ENCODE measurements around the gene CHEK1.

Gene CHEK1

DNA sequence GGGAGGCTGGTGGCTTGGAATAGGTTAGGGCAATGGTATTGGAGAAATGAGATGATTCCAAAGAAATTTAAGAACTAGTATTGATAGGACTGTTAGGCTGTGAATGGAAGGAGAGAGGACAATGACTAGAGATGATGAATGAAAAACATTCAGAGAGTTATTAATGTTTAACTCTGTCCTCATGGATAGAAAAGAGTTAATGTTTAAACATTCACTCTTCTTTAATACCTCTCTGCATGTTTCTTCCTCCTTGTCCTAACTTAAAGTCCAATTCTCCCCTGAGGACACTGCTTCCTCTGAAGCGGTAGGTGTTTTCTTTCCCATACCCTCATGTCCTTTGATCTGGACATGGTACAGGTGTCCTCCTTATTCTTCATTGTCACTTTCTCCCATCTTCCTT lies 13.4 kb downstream of the CHEK1 start:
- Histone ChIP-seq H4K20me1 (ENCODE audit: insufficient read depth) (no peaks in the 10 kb centered on the region), H3K79me2 (ENCODE audit: insufficient read depth, low read depth) (no peaks in the 10 kb centered on the region; the same call in 1 of the 2 replicates), H3K9ac (no peak overlapping the region), H3K4me3 (IDR thresholded peaks at IDR 0.05; ENCODE audit: insufficient read depth, low read depth, low read length) (no peak overlapping the region), H3K4me2 (no peak overlapping the region), H3K36me3 (ENCODE audit: insufficient read depth) (peaks cover 7% of the 10 kb centered on the region; the same call in 1 of the 2 replicates), H3K27ac (no peak overlapping the region), H3K27me3 (ENCODE audit: insufficient read depth, low read depth) (no peaks in the 10 kb centered on the region), H3K4me1 (ENCODE audit: low read depth, poor library complexity, severe bottlenecking) (no peaks in the 10 kb centered on the region), H2AFZ (ENCODE audit: low read depth) (no peak overlapping the region)
- TF ChIP-seq, protein P1, sequence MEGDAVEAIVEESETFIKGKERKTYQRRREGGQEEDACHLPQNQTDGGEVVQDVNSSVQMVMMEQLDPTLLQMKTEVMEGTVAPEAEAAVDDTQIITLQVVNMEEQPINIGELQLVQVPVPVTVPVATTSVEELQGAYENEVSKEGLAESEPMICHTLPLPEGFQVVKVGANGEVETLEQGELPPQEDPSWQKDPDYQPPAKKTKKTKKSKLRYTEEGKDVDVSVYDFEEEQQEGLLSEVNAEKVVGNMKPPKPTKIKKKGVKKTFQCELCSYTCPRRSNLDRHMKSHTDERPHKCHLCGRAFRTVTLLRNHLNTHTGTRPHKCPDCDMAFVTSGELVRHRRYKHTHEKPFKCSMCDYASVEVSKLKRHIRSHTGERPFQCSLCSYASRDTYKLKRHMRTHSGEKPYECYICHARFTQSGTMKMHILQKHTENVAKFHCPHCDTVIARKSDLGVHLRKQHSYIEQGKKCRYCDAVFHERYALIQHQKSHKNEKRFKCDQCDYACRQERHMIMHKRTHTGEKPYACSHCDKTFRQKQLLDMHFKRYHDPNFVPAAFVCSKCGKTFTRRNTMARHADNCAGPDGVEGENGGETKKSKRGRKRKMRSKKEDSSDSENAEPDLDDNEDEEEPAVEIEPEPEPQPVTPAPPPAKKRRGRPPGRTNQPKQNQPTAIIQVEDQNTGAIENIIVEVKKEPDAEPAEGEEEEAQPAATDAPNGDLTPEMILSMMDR (conservative IDR thresholded peaks at IDR 0.05; ENCODE audit: low read depth, low read length): no peak

DNA sequence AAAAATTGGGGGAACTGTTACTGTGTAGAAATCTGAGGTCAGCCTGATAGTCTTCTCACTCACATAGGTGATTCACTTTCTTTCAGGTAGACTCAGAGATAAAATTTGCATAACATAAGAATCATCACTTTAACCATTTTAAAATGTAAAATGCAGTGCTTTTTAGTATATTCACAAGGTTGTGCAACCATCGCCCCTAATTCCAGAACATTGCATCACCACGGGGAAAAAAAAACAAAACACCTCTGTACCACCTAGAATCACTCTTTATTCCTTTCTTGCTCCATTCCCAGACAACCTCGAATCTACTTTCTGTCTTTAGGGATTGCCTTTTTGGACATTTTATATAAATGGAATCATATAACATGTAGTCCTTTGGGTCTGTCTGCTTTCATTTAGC lies 20.9 kb downstream of the CHEK1 start:
- peaks cover 8% of the 10 kb centered on the region; the same call in 1 of the 2 replicates for H3K79me2 ChIP-seq (ENCODE audit: insufficient read depth, low read depth)
- no peak overlapping the region for H3K4me2 ChIP-seq
- no peaks in the 10 kb centered on the region for H3K4me1 ChIP-seq (ENCODE audit: low read depth, poor library complexity, severe bottlenecking)
- TF ChIP-seq, protein P1 (conservative IDR thresholded peaks at IDR 0.05; ENCODE audit: low read depth, low read length): no peak
- H3K4me3 ChIP-seq (IDR thresholded peaks at IDR 0.05; ENCODE audit: insufficient read depth, low read depth, low read length): no peak overlapping the region
- peaks cover 7% of the 10 kb centered on the region; the same call in 1 of the 2 replicates for H3K36me3 ChIP-seq (ENCODE audit: insufficient read depth)
- H2AFZ ChIP-seq (ENCODE audit: low read depth): no peak overlapping the region
- H3K9ac ChIP-seq: no peak overlapping the region
- no peak overlapping the region for H3K27ac ChIP-seq
- no peaks in the 10 kb centered on the region for H3K27me3 ChIP-seq (ENCODE audit: insufficient read depth, low read depth)
- H4K20me1 ChIP-seq (ENCODE audit: insufficient read depth): no peaks in the 10 kb centered on the region

DNA sequence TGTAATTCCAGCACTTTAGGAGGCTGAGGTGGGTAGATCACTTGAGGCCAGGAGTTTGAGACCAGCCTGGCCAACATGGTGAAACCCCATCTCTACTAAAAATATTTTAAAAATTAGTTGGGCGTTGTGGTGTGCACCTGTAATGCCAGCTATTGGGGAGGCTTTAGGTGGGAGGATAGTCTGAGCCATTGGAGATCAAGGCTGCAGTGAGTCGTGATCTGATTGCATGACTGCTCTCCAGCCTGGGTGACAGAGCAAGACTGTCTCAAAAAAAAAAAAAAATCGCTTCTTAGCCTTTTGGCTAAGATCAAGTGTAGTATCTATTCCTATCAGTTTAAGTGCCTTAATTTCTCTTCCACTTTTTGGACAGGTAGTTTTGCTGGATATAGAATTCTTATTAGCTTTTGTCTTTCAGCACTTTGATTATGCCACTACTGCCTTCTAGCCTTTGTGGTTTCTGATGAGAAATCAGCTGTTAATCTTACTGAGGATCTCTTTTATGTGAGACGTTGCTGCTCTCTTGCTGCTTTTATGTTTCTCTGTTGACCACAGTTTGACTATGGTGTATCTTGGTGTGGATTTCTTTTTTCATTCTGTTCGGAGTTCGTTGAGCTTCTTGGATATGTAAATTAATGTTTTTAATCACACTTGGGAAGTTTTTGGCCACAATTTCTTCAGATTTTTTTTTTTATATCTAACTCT lies 24.7 kb downstream of the CHEK1 start:
- no peaks in the 10 kb centered on the region for H3K27me3 ChIP-seq (ENCODE audit: insufficient read depth, low read depth)
- peaks cover 12% of the 10 kb centered on the region; the same call in 1 of the 2 replicates for H3K79me2 ChIP-seq (ENCODE audit: insufficient read depth, low read depth)
- H3K4me2 ChIP-seq: no peak overlapping the region
- H3K27ac ChIP-seq: no peak overlapping the region
- H2AFZ ChIP-seq (ENCODE audit: low read depth): no peak overlapping the region
- H3K36me3 ChIP-seq (ENCODE audit: insufficient read depth): no peaks in the 10 kb centered on the region
- TF ChIP-seq, protein P1 (conservative IDR thresholded peaks at IDR 0.05; ENCODE audit: low read depth, low read length): no peak
- no peak overlapping the region for H3K4me3 ChIP-seq (IDR thresholded peaks at IDR 0.05; ENCODE audit: insufficient read depth, low read depth, low read length)
- no peaks in the 10 kb centered on the region for H4K20me1 ChIP-seq (ENCODE audit: insufficient read depth)
- H3K9ac ChIP-seq: no peak overlapping the region
- no peaks in the 10 kb centered on the region for H3K4me1 ChIP-seq (ENCODE audit: low read depth, poor library complexity, severe bottlenecking)

DNA sequence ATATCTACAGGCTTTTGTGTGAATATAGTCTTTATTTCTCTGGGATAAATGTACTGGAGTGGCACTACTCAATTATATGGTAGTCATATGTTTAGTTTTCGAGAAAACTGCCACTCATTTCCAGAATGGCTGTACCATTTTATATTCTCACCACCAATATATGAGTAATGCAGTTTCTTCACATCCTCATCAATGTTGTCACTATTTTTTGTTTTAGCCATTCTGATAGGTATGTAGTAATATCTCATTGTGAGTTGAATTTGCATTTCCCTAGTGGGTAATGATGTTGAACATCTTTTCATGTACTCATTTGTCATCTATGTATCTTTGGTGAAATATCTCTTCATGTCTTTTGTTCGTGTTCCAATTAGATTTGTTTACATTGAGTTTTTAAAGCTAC lies 37.7 kb downstream of the CHEK1 start:
- H3K27me3 ChIP-seq (ENCODE audit: insufficient read depth, low read depth): no peaks in the 10 kb centered on the region
- no peak overlapping the region for H3K4me3 ChIP-seq (IDR thresholded peaks at IDR 0.05; ENCODE audit: insufficient read depth, low read depth, low read length)
- H4K20me1 ChIP-seq (ENCODE audit: insufficient read depth): no peaks in the 10 kb centered on the region
- no peaks in the 10 kb centered on the region for H3K4me1 ChIP-seq (ENCODE audit: low read depth, poor library complexity, severe bottlenecking)
- TF ChIP-seq, protein P1 (conservative IDR thresholded peaks at IDR 0.05; ENCODE audit: low read depth, low read length): no peak
- no peak overlapping the region for H3K9ac ChIP-seq
- H3K79me2 ChIP-seq (ENCODE audit: insufficient read depth, low read depth): no peaks in the 10 kb centered on the region; the same call in 1 of the 2 replicates
- H3K36me3 ChIP-seq (ENCODE audit: insufficient read depth): no peaks in the 10 kb centered on the region
- no peak overlapping the region for H3K4me2 ChIP-seq
- no peak overlapping the region for H2AFZ ChIP-seq (ENCODE audit: low read depth)
- no peak overlapping the region for H3K27ac ChIP-seq
